ENCODE results near the gene PRAMEF1.

Gene PRAMEF1

DNA sequence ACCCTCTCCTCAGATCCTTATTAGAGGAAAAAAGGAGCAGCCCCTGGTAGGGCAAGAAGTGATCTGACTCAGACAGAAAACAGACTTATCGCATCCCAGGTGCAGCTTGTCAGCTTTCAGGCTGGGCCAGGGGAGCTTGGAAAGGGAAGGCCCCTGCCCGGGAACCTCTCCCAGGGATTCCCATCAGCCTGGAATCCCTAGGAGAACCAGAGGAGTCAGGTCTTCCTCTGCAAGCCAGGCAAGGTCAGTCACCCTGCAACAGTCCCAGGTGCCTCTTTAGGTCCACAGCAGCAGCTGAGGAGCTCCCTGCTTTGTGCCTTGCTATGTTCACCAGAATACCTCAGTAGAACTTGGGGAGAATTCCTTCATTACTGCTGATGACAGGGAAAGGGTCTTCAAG, 20.6 kb upstream of the PRAMEF1 start:
- no peak for DNase-seq
- Histone ChIP-seq H3K9me3 (ENCODE audit: insufficient read depth, low read depth, low read length) (peaks cover 3% of the 10 kb centered on the region), H4K91ac (ENCODE audit: low read depth, low read length) (no peak overlapping the region), H3K4me3 (ENCODE audit: low read depth, low read length) (no peak overlapping the region), H3K4me1 (ENCODE audit: control insufficient read depth in 1 of 2, insufficient read depth in 2 of 2, low read length in 2 of 2) (no peaks in the 10 kb centered on the region), H2AFZ (ENCODE audit: insufficient read depth, low read length, poor library complexity) (no peak overlapping the region), H3K9ac (ENCODE audit: low read length) (no peak overlapping the region), H4K12ac (ENCODE audit: low read depth, low read length) (no peak overlapping the region), H3K27ac (ENCODE audit: low read depth, low read length) (no peak overlapping the region), H3K4me2 (ENCODE audit: low read length) (no peak overlapping the region), H3K23ac (ENCODE audit: low read length) (no peak overlapping the region), H2BK120ac (ENCODE audit: insufficient read depth, low read length, poor library complexity) (no peak overlapping the region), H3K36me3 (ENCODE audit: control insufficient read depth in 1 of 2, insufficient read depth in 2 of 2, low read length in 2 of 2) (no peaks in the 10 kb centered on the region), H2BK12ac (ENCODE audit: low read length) (no peak overlapping the region), H3K14ac (ENCODE audit: low read length) (no peak overlapping the region), H3K79me2 (ENCODE audit: control insufficient read depth, insufficient read depth, low read length, poor library complexity) (no peaks in the 10 kb centered on the region), H3K4ac (ENCODE audit: low read depth, low read length) (no peak overlapping the region), H3K79me1 (ENCODE audit: low read length) (no peaks in the 10 kb centered on the region), H4K8ac (ENCODE audit: low read depth, low read length) (no peak overlapping the region), H2BK5ac (ENCODE audit: low read depth, low read length, poor library complexity) (no peak overlapping the region), H2AK5ac (ENCODE audit: low read length) (no peak overlapping the region), H3K27me3 (ENCODE audit: insufficient read depth, low read length) (no peaks in the 10 kb centered on the region), H3K18ac (ENCODE audit: low read length) (no peak overlapping the region)
- WGBS (ENCODE audit: extremely low coverage, insufficient coverage, insufficient read length), result no CpG with 5 or more reads among the region's 2 CpGs

DNA sequence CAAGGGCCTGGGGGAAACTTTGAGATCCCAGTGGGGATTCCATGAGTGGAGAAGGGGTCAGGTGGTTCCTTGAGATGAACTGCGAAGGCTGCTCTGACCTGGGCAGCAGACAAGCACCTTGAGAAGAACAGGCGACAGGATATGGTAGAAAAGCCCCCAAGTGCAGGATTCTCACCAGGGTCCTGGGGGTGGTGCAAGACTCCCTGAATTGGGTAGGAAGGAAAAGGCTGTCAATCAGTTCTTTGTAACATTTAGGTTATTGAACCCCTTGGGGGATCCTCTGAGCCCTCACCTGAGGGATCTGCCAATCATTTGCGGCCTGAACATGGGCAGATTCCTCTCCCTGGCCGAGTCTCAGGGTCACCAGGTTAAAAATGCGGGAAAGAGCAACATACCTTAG, 20.0 kb upstream of the PRAMEF1 start:
- Histone ChIP-seq H3K9me3 (ENCODE audit: insufficient read depth, low read depth, low read length) (peaks cover 3% of the 10 kb centered on the region), H4K91ac (ENCODE audit: low read depth, low read length) (no peak overlapping the region), H3K18ac (ENCODE audit: low read length) (no peak overlapping the region), H3K27ac (ENCODE audit: low read depth, low read length) (no peak overlapping the region), H3K27me3 (ENCODE audit: insufficient read depth, low read length) (no peaks in the 10 kb centered on the region), H3K36me3 (ENCODE audit: control insufficient read depth in 1 of 2, insufficient read depth in 2 of 2, low read length in 2 of 2) (no peaks in the 10 kb centered on the region), H3K23ac (ENCODE audit: low read length) (no peak overlapping the region), H3K4me1 (ENCODE audit: control insufficient read depth in 1 of 2, insufficient read depth in 2 of 2, low read length in 2 of 2) (no peaks in the 10 kb centered on the region), H2AFZ (ENCODE audit: insufficient read depth, low read length, poor library complexity) (no peak overlapping the region), H2BK5ac (ENCODE audit: low read depth, low read length, poor library complexity) (no peak overlapping the region), H3K4me2 (ENCODE audit: low read length) (no peak overlapping the region), H4K12ac (ENCODE audit: low read depth, low read length) (no peak overlapping the region), H3K9ac (ENCODE audit: low read length) (no peak overlapping the region), H3K4ac (ENCODE audit: low read depth, low read length) (no peak overlapping the region), H2BK120ac (ENCODE audit: insufficient read depth, low read length, poor library complexity) (no peak overlapping the region), H3K79me1 (ENCODE audit: low read length) (no peaks in the 10 kb centered on the region), H2AK5ac (ENCODE audit: low read length) (no peak overlapping the region), H3K79me2 (ENCODE audit: control insufficient read depth, insufficient read depth, low read length, poor library complexity) (no peaks in the 10 kb centered on the region), H4K8ac (ENCODE audit: low read depth, low read length) (no peak overlapping the region), H2BK12ac (ENCODE audit: low read length) (no peak overlapping the region), H3K14ac (ENCODE audit: low read length) (no peak overlapping the region), H3K4me3 (ENCODE audit: low read depth, low read length) (no peak overlapping the region)
- DNase-seq, result no peak
- no CpG with 5 or more reads among the region's 5 CpGs for WGBS (ENCODE audit: extremely low coverage, insufficient coverage, insufficient read length)

DNA sequence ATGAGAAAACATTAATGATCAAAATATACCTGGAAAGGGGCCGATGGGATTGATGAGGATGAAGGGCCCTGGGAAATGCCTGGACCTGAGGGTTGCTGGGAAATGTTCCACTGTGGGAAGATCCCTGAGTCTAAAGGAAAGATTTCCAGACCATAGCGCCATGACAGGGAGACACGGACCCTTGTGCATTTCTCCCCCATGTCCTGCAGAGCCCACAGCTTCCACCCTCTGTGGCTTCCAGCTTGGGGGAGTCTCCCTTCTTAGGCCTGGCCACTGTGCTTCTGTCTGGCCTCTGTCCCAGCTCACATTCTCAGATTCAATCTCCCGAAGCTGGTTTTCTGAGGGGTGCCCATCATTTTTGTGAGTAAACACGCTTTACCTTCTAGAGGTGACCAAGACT, 18.7 kb upstream of the PRAMEF1 start:
- no peak for DNase-seq
- Histone ChIP-seq H3K4ac (ENCODE audit: low read depth, low read length) (no peak overlapping the region), H4K12ac (ENCODE audit: low read depth, low read length) (no peak overlapping the region), H3K23ac (ENCODE audit: low read length) (no peak overlapping the region), H3K9me3 (ENCODE audit: insufficient read depth, low read depth, low read length) (peaks cover 3% of the 10 kb centered on the region), H3K9ac (ENCODE audit: low read length) (no peak overlapping the region), H2AFZ (ENCODE audit: insufficient read depth, low read length, poor library complexity) (no peak overlapping the region), H2BK120ac (ENCODE audit: insufficient read depth, low read length, poor library complexity) (no peak overlapping the region), H2BK5ac (ENCODE audit: low read depth, low read length, poor library complexity) (no peak overlapping the region), H3K79me1 (ENCODE audit: low read length) (no peaks in the 10 kb centered on the region), H3K27me3 (ENCODE audit: insufficient read depth, low read length) (no peaks in the 10 kb centered on the region), H2BK12ac (ENCODE audit: low read length) (no peak overlapping the region), H4K8ac (ENCODE audit: low read depth, low read length) (no peak overlapping the region), H4K91ac (ENCODE audit: low read depth, low read length) (no peak overlapping the region), H3K4me1 (ENCODE audit: control insufficient read depth in 1 of 2, insufficient read depth in 2 of 2, low read length in 2 of 2) (no peaks in the 10 kb centered on the region), H3K4me3 (ENCODE audit: low read depth, low read length) (no peak overlapping the region), H3K36me3 (ENCODE audit: control insufficient read depth in 1 of 2, insufficient read depth in 2 of 2, low read length in 2 of 2) (no peaks in the 10 kb centered on the region), H3K4me2 (ENCODE audit: low read length) (no peak overlapping the region), H3K27ac (ENCODE audit: low read depth, low read length) (no peak overlapping the region), H2AK5ac (ENCODE audit: low read length) (no peak overlapping the region), H3K18ac (ENCODE audit: low read length) (no peak overlapping the region), H3K14ac (ENCODE audit: low read length) (no peak overlapping the region), H3K79me2 (ENCODE audit: control insufficient read depth, insufficient read depth, low read length, poor library complexity) (no peaks in the 10 kb centered on the region)
- no CpG with 5 or more reads among the region's 5 CpGs for WGBS (ENCODE audit: extremely low coverage, insufficient coverage, insufficient read length)

DNA sequence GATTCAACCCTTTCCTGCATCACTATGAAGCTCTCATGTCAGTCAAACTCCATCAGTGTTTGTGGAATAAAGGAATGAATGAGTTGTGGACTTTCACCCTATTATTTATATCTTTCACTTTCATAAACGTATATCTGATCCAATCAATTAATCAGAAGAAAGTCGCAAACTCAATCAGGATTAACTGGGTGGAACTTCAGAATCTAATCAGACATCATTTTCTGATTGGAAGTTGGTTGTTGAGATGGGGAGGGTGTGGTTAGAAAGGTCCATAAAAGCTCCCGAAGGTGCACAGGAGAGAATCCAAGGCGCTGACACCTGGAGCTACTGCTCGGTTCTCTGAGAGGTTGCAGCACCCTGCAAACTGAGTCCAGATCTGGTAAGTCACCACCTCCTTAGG, 17.8 kb upstream of the PRAMEF1 start, which contains the start of gene PRAMEF12:
PRAMEF12 (plus strand) TSS at position 301 of the 400 bp plus-strand sequence. CDS start 1,130 bp downstream, outside the sequence.
- H3K4me3 ChIP-seq (ENCODE audit: low read depth, low read length), result no peak within 1 kb of the TSS
- H4K8ac ChIP-seq (ENCODE audit: low read depth, low read length), result no peak within 1 kb of the TSS
- H3K4me2 ChIP-seq (ENCODE audit: low read length), result no peak within 1 kb of the TSS
- no peak within 1 kb of the TSS for H4K12ac ChIP-seq (ENCODE audit: low read depth, low read length)
- H3K9me3 ChIP-seq (ENCODE audit: insufficient read depth, low read depth, low read length), result peaks cover 3% of the 10 kb centered on the region
- H2BK12ac ChIP-seq (ENCODE audit: low read length), result no peak within 1 kb of the TSS
- H4K91ac ChIP-seq (ENCODE audit: low read depth, low read length), result no peak within 1 kb of the TSS
- no CpG with 5 or more reads among the region's 5 CpGs for WGBS (ENCODE audit: extremely low coverage, insufficient coverage, insufficient read length)
- H3K79me1 ChIP-seq (ENCODE audit: low read length), result no peaks in the 10 kb centered on the region
- no peak within 1 kb of the TSS for H2AK5ac ChIP-seq (ENCODE audit: low read length)
- H3K9ac ChIP-seq (ENCODE audit: low read length), result no peak within 1 kb of the TSS
- H3K14ac ChIP-seq (ENCODE audit: low read length), result no peak within 1 kb of the TSS
- no peak within 1 kb of the TSS for H2AFZ ChIP-seq (ENCODE audit: insufficient read depth, low read length, poor library complexity)
- no peak within 1 kb of the TSS for H3K18ac ChIP-seq (ENCODE audit: low read length)
- H3K23ac ChIP-seq (ENCODE audit: low read length), result no peak within 1 kb of the TSS
- no peak within 1 kb of the TSS for H2BK120ac ChIP-seq (ENCODE audit: insufficient read depth, low read length, poor library complexity)
- no peaks in the 10 kb centered on the region for H3K4me1 ChIP-seq (ENCODE audit: control insufficient read depth in 1 of 2, insufficient read depth in 2 of 2, low read length in 2 of 2)
- H3K27me3 ChIP-seq (ENCODE audit: insufficient read depth, low read length), result no peaks in the 10 kb centered on the region
- no peak for DNase-seq
- no peak within 1 kb of the TSS for H2BK5ac ChIP-seq (ENCODE audit: low read depth, low read length, poor library complexity)
- H3K79me2 ChIP-seq (ENCODE audit: control insufficient read depth, insufficient read depth, low read length, poor library complexity), result no peaks in the 10 kb centered on the region
- H3K4ac ChIP-seq (ENCODE audit: low read depth, low read length), result no peak within 1 kb of the TSS
- H3K27ac ChIP-seq (ENCODE audit: low read depth, low read length), result no peak within 1 kb of the TSS
- H3K36me3 ChIP-seq (ENCODE audit: control insufficient read depth in 1 of 2, insufficient read depth in 2 of 2, low read length in 2 of 2), result no peaks in the 10 kb centered on the region
